Fibroblast of skin of left biceps (primary cell): ENCODE measurements around the gene SAMD10.
"Not testable (repeated sequence)": the region's sequence is repeated elsewhere in the genome, so short reads cannot be mapped to it uniquely, and the experiment has no call there.

Experiments used
- DNase-seq, 2 experiments: peaks; one replicate each; pipeline ENCODE4 v3.0.0-alpha.2; 2013; ENCODE audit warnings: low read depth in 2 of 2

SAMD10 gene

GRCh38 chr20:63979557-63980316 lies at the start of gene SAMD10:
Gene SAMD10, minus strand, starts transcription at chr20:63979642. Its CDS starts 175 bp downstream, at chr20:63979467.
- no peak for DNase-seq

GRCh38 chr20:64027981-64028685 lies 48.7 kb upstream of the SAMD10 start:
- no peak for DNase-seq

- no peak for DNase-seq
These were observed 46.5 kb upstream of the SAMD10 start for GRCh38 chr20:64025826-64026412.

- no peak for DNase-seq
These were observed 45.8 kb upstream of the SAMD10 start for GRCh38 chr20:64025101-64025825.

- DNase-seq = no peak
These were observed 44.9 kb upstream of the SAMD10 start for GRCh38 chr20:64024141-64024990.

- no peak for DNase-seq
These were observed 44.1 kb upstream of the SAMD10 start for GRCh38 chr20:64023361-64024140.

- no peak for DNase-seq
These were observed 43.4 kb upstream of the SAMD10 start for GRCh38 chr20:64022671-64023360.

GRCh38 chr20:64021124-64021975 lies 41.9 kb upstream of the SAMD10 start:
- no peak for DNase-seq

- DNase-seq = no peak
These were observed 36.2 kb upstream of the SAMD10 start for GRCh38 chr20:64015635-64016034.

- DNase-seq = not testable (repeated sequence)
These were observed 33.1 kb upstream of the SAMD10 start for GRCh38 chr20:64012385-64013154.

- DNase-seq = no peak
These were observed 31.9 kb upstream of the SAMD10 start for GRCh38 chr20:64011366-64011779.

- peak; percentile 11 to 14 for DNase-seq
These were observed 31.3 kb upstream of the SAMD10 start for GRCh38 chr20:64010711-64011237.

GRCh38 chr20:64009811-64010387 lies 30.5 kb upstream of the SAMD10 start:
- no peak for DNase-seq

- DNase-seq = no peak
These were observed 27.5 kb upstream of the SAMD10 start for GRCh38 chr20:64006902-64007301.

GRCh38 chr20:64006490-64006889 lies 27.0 kb upstream of the SAMD10 start:
- DNase-seq = no peak

GRCh38 chr20:64005394-64005793 lies 26.0 kb upstream of the SAMD10 start:
- no peak for DNase-seq

- no peak for DNase-seq
These were observed 24.7 kb upstream of the SAMD10 start for GRCh38 chr20:64003960-64004725.
